Measurements from ENCODE around the gene POLE.

The POLE gene

GRCh38 chr12:132687211-132688164, at the start of gene POLE, which contains the start of gene PXMP2:
POLE (minus strand) TSS chr12:132687342; CDS start chr12:132687315, 27 bp downstream.
PXMP2 (plus strand) TSS chr12:132687587; CDS start chr12:132687671, 84 bp downstream.
- FAIRE-seq, result no peak

- FAIRE-seq, result no peak
These were observed 49.8 kb upstream of the POLE start for GRCh38 chr12:132736913-132737312.

GRCh38 chr12:132736378-132736777, 49.2 kb upstream of the POLE start:
- no peak for FAIRE-seq

- FAIRE-seq, result no peak
These were observed 48.4 kb upstream of the POLE start for GRCh38 chr12:132735496-132735895.

GRCh38 chr12:132734206-132734605, 47.1 kb upstream of the POLE start:
- no peak for FAIRE-seq

- FAIRE-seq, result no peak
These were observed 44.4 kb upstream of the POLE start for GRCh38 chr12:132731574-132731973.

GRCh38 chr12:132730353-132730752, 43.2 kb upstream of the POLE start:
- FAIRE-seq, result no peak

- no peak for FAIRE-seq
These were observed 42.6 kb upstream of the POLE start for GRCh38 chr12:132729541-132730320.

- no peak for FAIRE-seq
These were observed 41.4 kb upstream of the POLE start for GRCh38 chr12:132728502-132728901.

- no peak for FAIRE-seq
These were observed 40.1 kb upstream of the POLE start for GRCh38 chr12:132727091-132727794.

GRCh38 chr12:132726386-132726785, 39.2 kb upstream of the POLE start:
- FAIRE-seq, result no peak

GRCh38 chr12:132724506-132725241, 37.5 kb upstream of the POLE start:
- no peak for FAIRE-seq

- no peak for FAIRE-seq
These were observed 36.6 kb upstream of the POLE start for GRCh38 chr12:132723764-132724140.

GRCh38 chr12:132723015-132723763, 36.0 kb upstream of the POLE start:
- no peak for FAIRE-seq

GRCh38 chr12:132720606-132721345, 33.6 kb upstream of the POLE start:
- FAIRE-seq, result no peak

- no peak for FAIRE-seq
These were observed 32.8 kb upstream of the POLE start for GRCh38 chr12:132719954-132720324.

GRCh38 chr12:132719141-132719953, 32.2 kb upstream of the POLE start:
- no peak for FAIRE-seq

- FAIRE-seq, result no peak
These were observed 31.5 kb upstream of the POLE start for GRCh38 chr12:132718644-132719043.

GRCh38 chr12:132717531-132718387, 30.6 kb upstream of the POLE start:
- FAIRE-seq, result no peak
